ENCODE measurements around the gene ZFP62. TPM values are rescaled to one million over a fixed set of nuclear protein-coding genes. Genes with fewer than 3 reads are reported as not detected.
A peak's percentile ranks its signal among the peaks of the same experiment; 100 is the strongest.

The ZFP62 gene
- total RNA-seq, 1 donor from 2014 or later: 30.2 TPM

- Mint-ChIP-seq H3K27ac (ENCODE audit: unreplicated experiment) (no peak overlapping the region), H3K4me3 (ENCODE audit: unreplicated experiment) (no peak overlapping the region), H3K27me3 (ENCODE audit: unreplicated experiment) (peaks cover 14% of the 10 kb centered on the region), H3K36me3 (ENCODE audit: low read depth, unreplicated experiment) (peaks cover 23% of the 10 kb centered on the region), H3K4me1 (ENCODE audit: unreplicated experiment) (peaks cover 26% of the 10 kb centered on the region), H3K9me3 (ENCODE audit: unreplicated experiment) (peaks cover 3% of the 10 kb centered on the region)
- DNase-seq (ENCODE audit: low spot score): no peak
- no peak for TF ChIP-seq CTCF (IDR thresholded peaks at IDR 0.05; ENCODE audit: unreplicated experiment)
Measured at GRCh38 chr5:180825768-180826525, 35.1 kb downstream of the ZFP62 start.

- Mint-ChIP-seq H3K27ac (ENCODE audit: unreplicated experiment) (peak overlapping the region; percentile 13), H3K27me3 (ENCODE audit: unreplicated experiment) (peaks cover 5% of the 10 kb centered on the region), H3K4me3 (ENCODE audit: unreplicated experiment) (no peak overlapping the region), H3K36me3 (ENCODE audit: low read depth, unreplicated experiment) (peaks cover 14% of the 10 kb centered on the region), H3K4me1 (ENCODE audit: unreplicated experiment) (peaks cover 16% of the 10 kb centered on the region), H3K9me3 (ENCODE audit: unreplicated experiment) (peaks cover 3% of the 10 kb centered on the region)
- no peak for TF ChIP-seq CTCF (IDR thresholded peaks at IDR 0.05; ENCODE audit: unreplicated experiment)
- no peak for DNase-seq (ENCODE audit: low spot score)
Measured at GRCh38 chr5:180824630-180825476, 36.2 kb downstream of the ZFP62 start.

GRCh38 chr5:180823940-180824629 lies 37.0 kb downstream of the ZFP62 start:
- H3K9me3 Mint-ChIP-seq (ENCODE audit: unreplicated experiment): no peaks in the 10 kb centered on the region
- H3K27ac Mint-ChIP-seq (ENCODE audit: unreplicated experiment): no peak overlapping the region
- H3K27me3 Mint-ChIP-seq (ENCODE audit: unreplicated experiment): peaks cover 2% of the 10 kb centered on the region
- H3K4me1 Mint-ChIP-seq (ENCODE audit: unreplicated experiment): peaks cover 10% of the 10 kb centered on the region
- H3K36me3 Mint-ChIP-seq (ENCODE audit: low read depth, unreplicated experiment): peaks cover 6% of the 10 kb centered on the region
- H3K4me3 Mint-ChIP-seq (ENCODE audit: unreplicated experiment): no peak overlapping the region
- no peak for TF ChIP-seq CTCF (IDR thresholded peaks at IDR 0.05; ENCODE audit: unreplicated experiment)
- DNase-seq (ENCODE audit: low spot score): no peak

GRCh38 chr5:180823346-180823745 lies 37.7 kb downstream of the ZFP62 start:
- Mint-ChIP-seq H3K36me3 (ENCODE audit: low read depth, unreplicated experiment) (peaks cover 3% of the 10 kb centered on the region), H3K9me3 (ENCODE audit: unreplicated experiment) (no peaks in the 10 kb centered on the region), H3K4me1 (ENCODE audit: unreplicated experiment) (peaks cover 11% of the 10 kb centered on the region), H3K4me3 (ENCODE audit: unreplicated experiment) (no peak overlapping the region), H3K27ac (ENCODE audit: unreplicated experiment) (no peak overlapping the region), H3K27me3 (ENCODE audit: unreplicated experiment) (peaks cover 2% of the 10 kb centered on the region)
- no peak for DNase-seq (ENCODE audit: low spot score)
- no peak for TF ChIP-seq CTCF (IDR thresholded peaks at IDR 0.05; ENCODE audit: unreplicated experiment)

Measured in endothelial cell (in vitro differentiated cells).